HL-60 (cell line): ENCODE measurements around the gene COG7.

Source experiments
- DNase-seq, 2 experiments: peaks; one replicate each; pipeline ENCODE4 v3.0.0-alpha.2; 2010 to 2020; ENCODE audit warnings: low read depth in 1 of 2, low spot score in 1 of 2
- H3K27ac ChIP-seq: fragments of 250-450 bp; sonication (Bioruptor Pico); replicated peaks from 2 replicates; pipeline ENCODE4 v1.5.1; 2020; ENCODE audit warnings: mild to moderate bottlenecking, moderate library complexity
- H3K27me3 ChIP-seq: fragments of 250-450 bp; sonication (Bioruptor Pico); 2 replicates; pipeline ENCODE4 v1.5.1; 2021; ENCODE audit warnings: mild to moderate bottlenecking, moderate library complexity; ENCODE audit not compliant: insufficient read depth, poor library complexity, severe bottlenecking
- H3K4me3 ChIP-seq: replicated peaks from 2 replicates; pipeline ENCODE4 v1.5.1; 2011; ENCODE audit warnings: mild to moderate bottlenecking, control low read depth, low read length; ENCODE audit not compliant: insufficient read depth
- GABPA ChIP-seq: IDR thresholded peaks from 2 replicates; pipeline ENCODE4 v1.6.1; 2012; ENCODE audit warnings: low read depth
- POLR2AphosphoS5 ChIP-seq: IDR thresholded peaks from 2 replicates; pipeline ENCODE4 v1.6.1; 2012; ENCODE audit warnings: low read depth
- SPI1 ChIP-seq: IDR thresholded peaks from 2 replicates; pipeline ENCODE4 v1.6.1; 2012; ENCODE audit warnings: low read depth, mild to moderate bottlenecking, borderline replicate concordance
- TF ChIP-seq, protein P1 (sequence below): IDR thresholded peaks from one replicate; pipeline ENCODE4 v1.5.1; 2011; ENCODE audit warnings: low read length, control low read depth, inconsistent platforms; ENCODE audit not compliant: insufficient read depth
- TF ChIP-seq, protein P2 (sequence below): IDR thresholded peaks from 2 replicates; pipeline ENCODE4 v1.6.1; 2012; ENCODE audit warnings: low read depth; ENCODE audit not compliant: insufficient replicate concordance

The COG7 gene

DNA sequence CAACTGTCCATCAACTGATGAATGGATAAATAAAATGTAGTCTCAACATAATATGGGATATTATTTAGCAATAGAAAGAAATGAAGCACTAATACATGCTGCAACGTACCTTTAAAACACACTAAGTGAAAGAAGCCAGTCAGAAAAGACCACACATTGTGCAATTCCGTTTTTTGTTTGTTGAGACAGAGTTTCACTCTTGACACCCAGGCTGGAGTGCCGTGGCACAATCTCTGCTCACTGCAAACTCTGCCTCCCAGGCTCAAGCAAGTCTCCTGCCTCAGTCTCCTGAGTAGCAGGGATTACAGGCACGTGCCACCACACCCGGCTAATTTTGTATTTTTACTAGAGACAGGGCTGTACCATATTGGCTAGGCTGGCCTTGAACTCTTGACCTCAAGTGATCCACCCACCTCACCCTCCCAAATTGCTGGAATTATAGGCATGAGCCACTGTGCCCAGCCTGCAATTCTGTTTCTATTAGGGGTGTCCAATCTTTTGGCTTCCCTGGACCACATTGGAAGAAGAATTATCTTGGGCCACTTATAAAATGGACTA is 110.8 kb downstream of the COG7 start:
- no peak overlapping the region for H3K27ac ChIP-seq
- no peak for DNase-seq
- H3K4me3 ChIP-seq: no peak overlapping the region
- TF ChIP-seq SPI1 (no peak), GABPA (no peak), POLR2AphosphoS5 (no peak)
- TF ChIP-seq, protein P1, sequence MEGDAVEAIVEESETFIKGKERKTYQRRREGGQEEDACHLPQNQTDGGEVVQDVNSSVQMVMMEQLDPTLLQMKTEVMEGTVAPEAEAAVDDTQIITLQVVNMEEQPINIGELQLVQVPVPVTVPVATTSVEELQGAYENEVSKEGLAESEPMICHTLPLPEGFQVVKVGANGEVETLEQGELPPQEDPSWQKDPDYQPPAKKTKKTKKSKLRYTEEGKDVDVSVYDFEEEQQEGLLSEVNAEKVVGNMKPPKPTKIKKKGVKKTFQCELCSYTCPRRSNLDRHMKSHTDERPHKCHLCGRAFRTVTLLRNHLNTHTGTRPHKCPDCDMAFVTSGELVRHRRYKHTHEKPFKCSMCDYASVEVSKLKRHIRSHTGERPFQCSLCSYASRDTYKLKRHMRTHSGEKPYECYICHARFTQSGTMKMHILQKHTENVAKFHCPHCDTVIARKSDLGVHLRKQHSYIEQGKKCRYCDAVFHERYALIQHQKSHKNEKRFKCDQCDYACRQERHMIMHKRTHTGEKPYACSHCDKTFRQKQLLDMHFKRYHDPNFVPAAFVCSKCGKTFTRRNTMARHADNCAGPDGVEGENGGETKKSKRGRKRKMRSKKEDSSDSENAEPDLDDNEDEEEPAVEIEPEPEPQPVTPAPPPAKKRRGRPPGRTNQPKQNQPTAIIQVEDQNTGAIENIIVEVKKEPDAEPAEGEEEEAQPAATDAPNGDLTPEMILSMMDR: no peak
- TF ChIP-seq, protein P2, sequence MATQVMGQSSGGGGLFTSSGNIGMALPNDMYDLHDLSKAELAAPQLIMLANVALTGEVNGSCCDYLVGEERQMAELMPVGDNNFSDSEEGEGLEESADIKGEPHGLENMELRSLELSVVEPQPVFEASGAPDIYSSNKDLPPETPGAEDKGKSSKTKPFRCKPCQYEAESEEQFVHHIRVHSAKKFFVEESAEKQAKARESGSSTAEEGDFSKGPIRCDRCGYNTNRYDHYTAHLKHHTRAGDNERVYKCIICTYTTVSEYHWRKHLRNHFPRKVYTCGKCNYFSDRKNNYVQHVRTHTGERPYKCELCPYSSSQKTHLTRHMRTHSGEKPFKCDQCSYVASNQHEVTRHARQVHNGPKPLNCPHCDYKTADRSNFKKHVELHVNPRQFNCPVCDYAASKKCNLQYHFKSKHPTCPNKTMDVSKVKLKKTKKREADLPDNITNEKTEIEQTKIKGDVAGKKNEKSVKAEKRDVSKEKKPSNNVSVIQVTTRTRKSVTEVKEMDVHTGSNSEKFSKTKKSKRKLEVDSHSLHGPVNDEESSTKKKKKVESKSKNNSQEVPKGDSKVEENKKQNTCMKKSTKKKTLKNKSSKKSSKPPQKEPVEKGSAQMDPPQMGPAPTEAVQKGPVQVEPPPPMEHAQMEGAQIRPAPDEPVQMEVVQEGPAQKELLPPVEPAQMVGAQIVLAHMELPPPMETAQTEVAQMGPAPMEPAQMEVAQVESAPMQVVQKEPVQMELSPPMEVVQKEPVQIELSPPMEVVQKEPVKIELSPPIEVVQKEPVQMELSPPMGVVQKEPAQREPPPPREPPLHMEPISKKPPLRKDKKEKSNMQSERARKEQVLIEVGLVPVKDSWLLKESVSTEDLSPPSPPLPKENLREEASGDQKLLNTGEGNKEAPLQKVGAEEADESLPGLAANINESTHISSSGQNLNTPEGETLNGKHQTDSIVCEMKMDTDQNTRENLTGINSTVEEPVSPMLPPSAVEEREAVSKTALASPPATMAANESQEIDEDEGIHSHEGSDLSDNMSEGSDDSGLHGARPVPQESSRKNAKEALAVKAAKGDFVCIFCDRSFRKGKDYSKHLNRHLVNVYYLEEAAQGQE: no peak
- no peaks in the 10 kb centered on the region for H3K27me3 ChIP-seq

DNA sequence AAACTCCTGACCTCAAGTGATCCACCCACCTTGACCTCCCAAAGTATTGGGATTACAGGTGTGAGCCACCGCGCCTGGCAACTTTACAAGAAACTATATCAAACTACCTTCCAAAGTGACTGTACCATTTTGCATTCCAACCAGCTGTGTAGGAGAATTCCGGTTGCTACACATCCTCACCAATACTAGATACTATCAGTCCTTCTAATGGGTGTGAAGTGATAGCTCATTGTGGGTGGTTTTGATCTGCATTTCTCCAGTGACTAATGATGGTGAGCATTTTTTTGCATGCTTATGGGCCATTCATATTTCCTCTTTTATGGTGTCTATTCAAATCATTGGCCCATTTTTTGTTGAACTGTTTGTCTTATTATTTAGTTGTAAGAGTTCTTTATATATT is 113.2 kb downstream of the COG7 start:
- Histone ChIP-seq H3K27ac (no peak overlapping the region), H3K27me3 (no peaks in the 10 kb centered on the region), H3K4me3 (no peak overlapping the region)
- TF ChIP-seq, protein P1: no peak
- TF ChIP-seq POLR2AphosphoS5 (no peak), SPI1 (no peak), GABPA (no peak)
- TF ChIP-seq, protein P2: no peak
- no peak for DNase-seq
